Retinal pigment epithelial cell (primary cell): ENCODE results near the gene TRIM44.

Experiments used
- DNase-seq: peaks from one replicate; pipeline ENCODE4 v3.0.0-alpha.2; 2010; ENCODE audit warnings: low read depth
- H3K4me3 ChIP-seq: 2 replicates; pipeline ENCODE4 v1.5.1; 2011; ENCODE audit warnings: mild to moderate bottlenecking, low read length, control low read depth, moderate library complexity
- TF ChIP-seq, protein P1 (sequence below): conservative IDR thresholded peaks from 2 replicates; pipeline ENCODE4 v1.5.1; 2011; ENCODE audit warnings: low read depth, low read length, control low read depth, inconsistent platforms

TRIM44 gene

DNA sequence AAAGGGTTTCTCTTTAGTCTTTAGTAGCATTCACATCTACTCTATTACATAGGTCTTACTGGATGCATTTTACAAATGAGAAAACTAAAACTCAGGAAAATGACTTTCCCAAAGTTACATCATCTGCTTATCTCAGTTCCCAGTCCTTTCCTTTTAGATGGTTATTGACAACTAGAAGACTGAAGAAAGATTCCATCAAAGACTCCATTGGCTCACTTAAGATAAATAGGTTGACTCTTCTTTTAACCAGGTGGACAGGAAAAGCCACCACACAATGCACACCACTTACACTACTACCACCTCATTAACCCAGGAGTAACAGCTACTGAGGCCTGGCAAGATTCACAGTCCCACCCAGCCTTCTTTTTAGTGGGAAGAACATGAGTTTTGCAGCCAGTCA is 123.6 kb downstream of the TRIM44 start:
- DNase-seq: no peak
- no peak overlapping the region for H3K4me3 ChIP-seq
- TF ChIP-seq, protein P1, sequence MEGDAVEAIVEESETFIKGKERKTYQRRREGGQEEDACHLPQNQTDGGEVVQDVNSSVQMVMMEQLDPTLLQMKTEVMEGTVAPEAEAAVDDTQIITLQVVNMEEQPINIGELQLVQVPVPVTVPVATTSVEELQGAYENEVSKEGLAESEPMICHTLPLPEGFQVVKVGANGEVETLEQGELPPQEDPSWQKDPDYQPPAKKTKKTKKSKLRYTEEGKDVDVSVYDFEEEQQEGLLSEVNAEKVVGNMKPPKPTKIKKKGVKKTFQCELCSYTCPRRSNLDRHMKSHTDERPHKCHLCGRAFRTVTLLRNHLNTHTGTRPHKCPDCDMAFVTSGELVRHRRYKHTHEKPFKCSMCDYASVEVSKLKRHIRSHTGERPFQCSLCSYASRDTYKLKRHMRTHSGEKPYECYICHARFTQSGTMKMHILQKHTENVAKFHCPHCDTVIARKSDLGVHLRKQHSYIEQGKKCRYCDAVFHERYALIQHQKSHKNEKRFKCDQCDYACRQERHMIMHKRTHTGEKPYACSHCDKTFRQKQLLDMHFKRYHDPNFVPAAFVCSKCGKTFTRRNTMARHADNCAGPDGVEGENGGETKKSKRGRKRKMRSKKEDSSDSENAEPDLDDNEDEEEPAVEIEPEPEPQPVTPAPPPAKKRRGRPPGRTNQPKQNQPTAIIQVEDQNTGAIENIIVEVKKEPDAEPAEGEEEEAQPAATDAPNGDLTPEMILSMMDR: no peak

DNA sequence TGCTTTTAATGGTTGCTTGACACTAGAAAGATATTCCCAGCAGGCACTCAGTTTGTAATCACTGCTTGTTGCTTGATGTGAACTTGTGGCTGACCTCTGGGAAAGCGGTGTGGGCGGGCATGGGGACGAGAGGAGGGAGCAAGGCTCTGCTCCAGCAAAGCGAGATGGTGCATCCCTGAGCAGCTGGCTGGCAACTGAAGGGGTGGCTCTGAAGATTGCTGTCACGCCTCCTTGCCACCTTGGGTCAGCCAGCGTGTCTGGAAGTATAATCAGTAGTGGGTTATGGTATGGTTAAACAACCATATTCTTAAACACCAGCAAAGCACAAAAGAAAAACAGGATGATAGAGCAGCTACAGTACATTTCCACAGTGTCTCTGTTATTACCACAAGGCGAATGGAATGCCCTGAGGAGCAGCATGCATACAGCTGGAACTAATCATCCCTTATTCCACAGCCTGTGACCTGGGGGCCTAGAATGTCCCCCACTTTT is 124.5 kb downstream of the TRIM44 start:
- TF ChIP-seq, protein P1: no peak
- H3K4me3 ChIP-seq: no peak overlapping the region
- no peak for DNase-seq

DNA sequence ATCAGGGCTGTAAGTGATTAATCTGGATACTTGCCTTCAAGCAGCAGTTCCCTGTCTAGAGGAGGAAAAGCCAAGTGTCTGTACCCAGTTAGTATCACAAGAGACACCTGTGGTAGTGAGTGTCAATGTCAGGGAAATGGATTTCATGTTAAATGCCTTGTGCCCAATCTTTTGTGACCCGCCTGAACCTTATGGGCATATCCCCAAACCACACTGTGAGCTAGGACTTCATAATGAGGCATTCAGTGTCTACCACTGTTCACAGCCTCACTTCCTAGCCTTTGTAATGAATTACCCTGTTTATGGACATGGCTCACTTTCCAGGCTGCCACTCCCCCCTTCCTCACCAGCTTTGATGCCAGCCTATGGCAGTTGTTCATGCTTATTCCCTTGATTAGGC is 125.1 kb downstream of the TRIM44 start:
- DNase-seq: no peak
- TF ChIP-seq, protein P1: no peak
- H3K4me3 ChIP-seq: no peak overlapping the region

DNA sequence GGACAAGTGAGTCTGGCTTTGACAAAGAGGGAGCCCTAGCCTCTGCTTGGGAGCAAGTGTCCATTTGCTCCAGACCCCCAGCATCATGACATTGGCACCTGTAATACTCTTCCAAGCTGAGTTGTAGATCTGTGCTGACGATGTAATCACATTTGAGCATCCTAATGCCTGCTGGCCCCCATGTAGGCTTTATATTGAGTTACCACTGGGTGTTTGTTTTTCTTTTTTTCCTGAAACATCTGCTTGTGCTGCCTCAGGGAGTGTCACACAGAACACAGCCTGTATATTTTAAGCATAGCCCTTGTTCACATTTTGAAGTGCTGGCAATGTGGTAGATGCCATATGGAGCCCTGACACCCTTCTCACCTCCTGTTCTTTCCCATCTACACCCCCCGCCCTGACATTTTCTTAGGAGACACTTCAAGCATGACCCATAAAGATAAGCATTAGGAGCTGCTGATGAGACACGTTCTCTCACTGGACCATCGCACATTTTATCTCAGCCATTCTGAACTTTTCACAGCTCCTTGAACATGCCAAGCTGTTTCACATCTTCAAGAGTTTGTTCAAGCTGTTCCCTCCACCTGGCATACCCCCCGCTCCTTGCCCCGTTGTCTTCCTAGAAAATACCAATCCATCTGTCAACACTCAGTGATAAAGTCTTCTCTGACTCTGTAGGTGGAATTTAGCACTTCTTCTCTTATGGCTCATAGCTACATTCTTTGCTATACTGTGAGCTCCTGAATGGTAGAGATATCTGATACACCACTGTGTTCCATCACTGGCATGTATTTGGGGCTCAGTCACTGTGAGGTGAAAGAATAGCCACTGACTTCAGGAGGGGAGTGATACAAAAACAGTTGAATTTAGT is 128.7 kb downstream of the TRIM44 start:
- DNase-seq: no peak
- no peak overlapping the region for H3K4me3 ChIP-seq
- TF ChIP-seq, protein P1: no peak

DNA sequence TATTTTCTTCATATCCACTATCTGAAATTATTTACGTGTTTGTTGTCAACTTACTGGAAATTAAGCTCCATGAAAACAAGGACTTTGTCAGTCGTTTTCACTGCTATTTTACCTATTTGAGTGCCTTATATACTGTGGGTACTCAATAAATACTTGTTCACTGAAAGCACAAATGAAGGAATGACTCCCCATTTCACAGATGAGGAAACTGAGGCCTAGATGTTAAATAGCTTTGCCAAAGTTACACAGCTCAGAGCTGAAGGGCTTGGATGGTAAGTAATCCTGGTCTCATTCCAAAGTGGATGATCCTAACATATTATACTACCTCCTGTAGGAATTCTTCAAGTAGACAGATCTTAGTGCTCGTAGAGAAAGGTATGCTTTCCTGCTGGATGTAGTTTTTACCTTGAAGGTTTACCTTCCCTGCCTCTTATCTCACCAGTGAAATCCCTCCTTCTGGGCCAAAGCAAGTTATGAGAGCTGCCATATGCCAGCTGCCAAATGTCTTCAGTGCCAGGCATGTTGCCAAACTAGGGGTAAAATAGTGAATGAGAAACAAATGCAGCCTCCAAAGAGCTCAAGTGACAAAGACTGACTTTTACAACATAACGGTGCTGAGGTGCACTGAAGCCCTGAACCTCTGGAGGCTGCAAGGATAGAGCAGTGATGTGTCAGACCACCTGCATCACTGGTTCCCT is 129.7 kb downstream of the TRIM44 start:
- TF ChIP-seq, protein P1: no peak
- no peak for DNase-seq
- no peak overlapping the region for H3K4me3 ChIP-seq

DNA sequence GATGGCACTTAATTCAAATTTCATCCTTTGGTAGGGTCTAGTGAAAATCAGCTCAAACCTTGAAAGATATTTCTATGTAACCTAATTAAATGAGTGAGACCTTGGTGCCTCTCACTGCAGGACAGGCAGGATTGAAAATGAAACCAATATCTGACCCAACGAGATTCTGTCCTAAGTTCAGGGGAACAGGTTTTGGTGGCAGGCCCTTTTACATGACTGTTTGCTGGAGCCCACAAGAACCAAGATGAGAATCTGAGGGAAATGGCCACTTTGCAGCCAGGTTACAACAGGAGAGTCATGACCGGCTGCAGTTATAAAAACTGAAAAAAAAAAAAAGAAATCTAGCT is 130.2 kb downstream of the TRIM44 start:
- no peak overlapping the region for H3K4me3 ChIP-seq
- TF ChIP-seq, protein P1: no peak
- DNase-seq: no peak
